H9 (cell line): Measurements from ENCODE around the gene TRPC5OS. TPM values are rescaled to one million over a fixed set of nuclear protein-coding genes. Genes with fewer than 3 reads are reported as not detected.
A peak's percentile ranks its signal among the peaks of the same experiment; 100 is the strongest.

Experiments used
- DNase-seq: peaks from one replicate; pipeline ENCODE4 v3.0.0-alpha.2; 2017
- H2AFZ ChIP-seq: one replicate; pipeline ENCODE4 v1.6.1; 2013; ENCODE audit warnings: mild to moderate bottlenecking, low read length, control low read depth, moderate library complexity
- H2AK5ac ChIP-seq: 2 replicates; pipeline ENCODE4 v1.6.1; 2013; ENCODE audit warnings: low read length, control low read depth, mixed read lengths; ENCODE audit not compliant: insufficient read length
- H2BK120ac ChIP-seq: one replicate; pipeline ENCODE4 v1.6.1; 2013; ENCODE audit warnings: low read depth, mild to moderate bottlenecking, low read length, control low read depth, inconsistent platforms; ENCODE audit not compliant: poor library complexity, severe bottlenecking
- H2BK12ac ChIP-seq: 2 replicates; pipeline ENCODE4 v1.6.1; 2013; ENCODE audit warnings: low read length, control low read depth, mixed read lengths, low read depth; ENCODE audit not compliant: insufficient read length
- H2BK15ac ChIP-seq: 2 replicates; pipeline ENCODE4 v1.6.1; 2013; ENCODE audit warnings: low read depth, low read length, control low read depth
- H2BK20ac ChIP-seq: one replicate; pipeline ENCODE4 v1.6.1; 2013; ENCODE audit warnings: low read depth, mild to moderate bottlenecking, low read length, control low read depth, inconsistent platforms; ENCODE audit not compliant: poor library complexity, severe bottlenecking
- H2BK5ac ChIP-seq: 2 replicates; pipeline ENCODE4 v1.6.1; 2013; ENCODE audit warnings: low read length, control low read depth, mixed read lengths; ENCODE audit not compliant: insufficient read length
- H3K14ac ChIP-seq: 2 replicates; pipeline ENCODE4 v1.6.1; 2013; ENCODE audit warnings: low read length, control low read depth; ENCODE audit not compliant: insufficient read depth
- H3K18ac ChIP-seq: 2 replicates; pipeline ENCODE4 v1.6.1; 2013; ENCODE audit warnings: low read depth, mild to moderate bottlenecking, mixed read lengths, low read length, control low read depth; ENCODE audit not compliant: insufficient read length
- H3K23ac ChIP-seq: 2 replicates; pipeline ENCODE4 v1.6.1; 2013; ENCODE audit warnings: low read length, control low read depth, mixed read lengths, low read depth; ENCODE audit not compliant: insufficient read length
- H3K23me2 ChIP-seq: 2 replicates; pipeline ENCODE4 v1.6.1; 2013; ENCODE audit warnings: low read depth, mild to moderate bottlenecking, mixed read lengths, low read length, control low read depth; ENCODE audit not compliant: insufficient read length, poor library complexity, severe bottlenecking
- H3K27ac ChIP-seq: 2 replicates; pipeline ENCODE4 v1.5.1; 2013; ENCODE audit warnings: low read length, control low read depth, mixed read lengths, low read depth; ENCODE audit not compliant: insufficient read length
- H3K27me3 ChIP-seq: 2 replicates; pipeline ENCODE4 v1.6.1; 2013; ENCODE audit warnings: low read length, control low read depth, inconsistent platforms; ENCODE audit not compliant: insufficient read depth
- H3K4ac ChIP-seq: 2 replicates; pipeline ENCODE4 v1.6.1; 2013; ENCODE audit warnings: low read depth, mild to moderate bottlenecking, control low read depth, inconsistent platforms, low read length, moderate library complexity
- H3K4me1 ChIP-seq: 2 replicates; pipeline ENCODE4 v1.6.1; 2013; ENCODE audit warnings: low read length, control low read depth, inconsistent platforms; ENCODE audit not compliant: insufficient read depth
- H3K4me2 ChIP-seq: 2 replicates; pipeline ENCODE4 v1.6.1; 2013; ENCODE audit warnings: low read length, control low read depth, mixed read lengths; ENCODE audit not compliant: insufficient read length, insufficient read depth
- H3K56ac ChIP-seq: 2 replicates; pipeline ENCODE4 v1.6.1; 2013; ENCODE audit warnings: low read depth, mild to moderate bottlenecking, mixed read lengths, low read length, control low read depth; ENCODE audit not compliant: insufficient read length
- H3K79me1 ChIP-seq: 2 replicates; pipeline ENCODE4 v1.6.1; 2013; ENCODE audit warnings: low read depth, mild to moderate bottlenecking, moderate library complexity, low read length, control low read depth, inconsistent platforms; ENCODE audit not compliant: insufficient read depth, poor library complexity, severe bottlenecking
- H3K79me2 ChIP-seq: 2 replicates; pipeline ENCODE4 v1.6.1; 2013; ENCODE audit warnings: low read length, control low read depth, inconsistent platforms; ENCODE audit not compliant: insufficient read depth
- H3K9ac ChIP-seq: 2 replicates; pipeline ENCODE4 v1.6.1; 2013; ENCODE audit warnings: low read length, control low read depth, mixed read lengths; ENCODE audit not compliant: insufficient read length; ENCODE audit errors: extremely low read depth
- H3K9me3 ChIP-seq: one replicate; pipeline ENCODE4 v1.6.1; 2013; ENCODE audit warnings: low read depth, low read length, inconsistent platforms; ENCODE audit not compliant: control insufficient read depth
- H3T11ph ChIP-seq: one replicate; pipeline ENCODE4 v1.6.1; 2013; ENCODE audit warnings: mild to moderate bottlenecking, low read length, control low read depth, inconsistent platforms
- H4K20me1 ChIP-seq: one replicate; pipeline ENCODE4 v1.6.1; 2013; ENCODE audit not compliant: control insufficient read depth, insufficient read length, insufficient read depth
- H4K5ac ChIP-seq: 2 replicates; pipeline ENCODE4 v1.6.1; 2013; ENCODE audit warnings: low read depth, mild to moderate bottlenecking, mixed read lengths, low read length, control low read depth; ENCODE audit not compliant: insufficient read length
- H4K8ac ChIP-seq: replicated peaks from 2 replicates; pipeline ENCODE4 v1.6.1; 2013; ENCODE audit warnings: low read length, control low read depth, mixed read lengths, low read depth; ENCODE audit not compliant: insufficient read length
- H4K91ac ChIP-seq: 2 replicates; pipeline ENCODE4 v1.6.1; 2013; ENCODE audit warnings: low read depth, mild to moderate bottlenecking, moderate library complexity, mixed read lengths, low read length, control low read depth; ENCODE audit not compliant: insufficient read length
- H3K27ac Mint-ChIP-seq, 3 experiments: 2 replicates in 2 of 3; 3 replicates in 1 of 3; pipeline ENCODE4 v1.8.0; 2020 to 2021; ENCODE audit warnings: mixed read lengths in 3 of 3, mild to moderate bottlenecking in 1 of 3, moderate library complexity in 1 of 3
- H3K27me3 Mint-ChIP-seq: 2 replicates; pipeline ENCODE4 v1.8.0; 2021; ENCODE audit warnings: low read depth, mild to moderate bottlenecking, moderate library complexity, mixed read lengths
- H3K36me3 Mint-ChIP-seq, 3 experiments: 2 replicates in 2 of 3; 3 replicates in 1 of 3; pipeline ENCODE4 v1.8.0; 2020 to 2021; ENCODE audit warnings: low read depth in 3 of 3, mixed read lengths in 3 of 3; ENCODE audit not compliant: insufficient read depth in 1 of 3
- H3K4me1 Mint-ChIP-seq, 2 experiments: 2 replicates each; pipeline ENCODE4 v1.8.0; 2020; ENCODE audit warnings: mixed read lengths in 2 of 2
- H3K4me3 Mint-ChIP-seq, 2 experiments: 2 replicates in 1 of 2; 3 replicates in 1 of 2; pipeline ENCODE4 v1.8.0; 2020 to 2021; ENCODE audit warnings: mild to moderate bottlenecking in 2 of 2, mixed read lengths in 2 of 2, moderate library complexity in 1 of 2
- H3K9me3 Mint-ChIP-seq, 2 experiments: 2 replicates in 1 of 2; 3 replicates in 1 of 2; pipeline ENCODE4 v1.8.0; 2020; ENCODE audit warnings: mild to moderate bottlenecking in 2 of 2, mixed read lengths in 2 of 2, moderate library complexity in 1 of 2
- WGBS: extraction: QIAGEN DNeasy Blood & Tissue Kit; methylation state at CpG from one replicate; pipeline ENCODE4 v1.1.7; 2013; ENCODE audit warnings: missing lambda C conversion rate, low lambda C conversion rate, mixed read lengths; ENCODE audit not compliant: insufficient read length; ENCODE audit errors: extremely low coverage; 5-methylcytosine and 5-hydroxymethylcytosine counted together
- total RNA-seq: library from RNA; stranded (reverse); gene quantifications from 2 replicates; pipeline ENCODE4 v1.2.1, GENCODE V29; 2021
- TF ChIP-seq, protein P1 (sequence below): fragments of 200-600 bp; sonication (generic); conservative IDR thresholded peaks from 3 replicates; pipeline ENCODE4 v1.8.0; 2021; ENCODE audit warnings: antibody characterized with exemption, mild to moderate bottlenecking

TRPC5OS gene
- total RNA-seq, 1 experiment from 2014 or later: not detected

DNA sequence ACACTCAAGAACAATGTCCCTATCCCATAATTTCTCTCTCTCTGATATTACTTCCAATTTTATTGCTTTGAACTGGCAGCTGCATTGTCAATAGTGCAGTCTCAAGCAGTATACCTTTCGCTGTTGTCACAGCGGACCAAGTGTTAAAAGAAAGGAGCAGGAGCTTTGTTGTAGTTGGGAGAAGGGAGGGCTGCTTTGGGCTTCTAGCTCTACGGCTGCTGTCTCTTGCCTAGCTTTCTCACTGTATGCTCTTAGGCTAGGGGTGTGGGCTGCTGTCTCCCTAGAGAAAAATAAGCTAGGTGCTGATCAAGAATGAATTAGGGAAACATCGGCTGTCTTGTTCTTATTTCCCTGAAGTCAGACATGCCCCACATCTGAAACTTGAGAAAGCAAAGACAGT, 52.5 kb downstream of the TRPC5OS start:
- H4K8ac ChIP-seq: no peak overlapping the region
- no peaks in the 10 kb centered on the region for H4K20me1 ChIP-seq
- no peaks in the 10 kb centered on the region for H3K27me3 Mint-ChIP-seq
- no peak overlapping the region for H2BK120ac ChIP-seq
- no peak overlapping the region for H4K91ac ChIP-seq
- DNase-seq: no peak
- H2AK5ac ChIP-seq: no peak overlapping the region
- H3K27ac ChIP-seq: no peak overlapping the region
- TF ChIP-seq, protein P1, sequence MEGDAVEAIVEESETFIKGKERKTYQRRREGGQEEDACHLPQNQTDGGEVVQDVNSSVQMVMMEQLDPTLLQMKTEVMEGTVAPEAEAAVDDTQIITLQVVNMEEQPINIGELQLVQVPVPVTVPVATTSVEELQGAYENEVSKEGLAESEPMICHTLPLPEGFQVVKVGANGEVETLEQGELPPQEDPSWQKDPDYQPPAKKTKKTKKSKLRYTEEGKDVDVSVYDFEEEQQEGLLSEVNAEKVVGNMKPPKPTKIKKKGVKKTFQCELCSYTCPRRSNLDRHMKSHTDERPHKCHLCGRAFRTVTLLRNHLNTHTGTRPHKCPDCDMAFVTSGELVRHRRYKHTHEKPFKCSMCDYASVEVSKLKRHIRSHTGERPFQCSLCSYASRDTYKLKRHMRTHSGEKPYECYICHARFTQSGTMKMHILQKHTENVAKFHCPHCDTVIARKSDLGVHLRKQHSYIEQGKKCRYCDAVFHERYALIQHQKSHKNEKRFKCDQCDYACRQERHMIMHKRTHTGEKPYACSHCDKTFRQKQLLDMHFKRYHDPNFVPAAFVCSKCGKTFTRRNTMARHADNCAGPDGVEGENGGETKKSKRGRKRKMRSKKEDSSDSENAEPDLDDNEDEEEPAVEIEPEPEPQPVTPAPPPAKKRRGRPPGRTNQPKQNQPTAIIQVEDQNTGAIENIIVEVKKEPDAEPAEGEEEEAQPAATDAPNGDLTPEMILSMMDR: no peak
- no peak overlapping the region for H3K14ac ChIP-seq
- no peak overlapping the region for H3K18ac ChIP-seq
- H3K23me2 ChIP-seq: no peaks in the 10 kb centered on the region
- H2BK15ac ChIP-seq: no peak overlapping the region
- no peak overlapping the region for H4K5ac ChIP-seq
- no peak overlapping the region for H3K23ac ChIP-seq
- H3K4me3 Mint-ChIP-seq: no peak overlapping the region
- H2BK5ac ChIP-seq: no peak overlapping the region
- H2BK20ac ChIP-seq: no peak overlapping the region
- no peaks in the 10 kb centered on the region for H3K9me3 ChIP-seq
- no peaks in the 10 kb centered on the region for H3K9me3 Mint-ChIP-seq
- H3K79me1 ChIP-seq: no peaks in the 10 kb centered on the region
- peaks cover 7 to 14% of the 10 kb centered on the region in 2 experiments for H3K4me1 Mint-ChIP-seq
- H3K4ac ChIP-seq: no peak overlapping the region
- no peak overlapping the region for H2BK12ac ChIP-seq
- WGBS: no CpG with 5 or more reads among the region's 4 CpGs
- no peaks in the 10 kb centered on the region for H3K27me3 ChIP-seq
- no peak overlapping the region for H2AFZ ChIP-seq
- H3K4me1 ChIP-seq: no peaks in the 10 kb centered on the region
- H3T11ph ChIP-seq: no peak overlapping the region
- no peak overlapping the region for H3K56ac ChIP-seq
- H3K9ac ChIP-seq: no peak overlapping the region
- no peaks in the 10 kb centered on the region for H3K79me2 ChIP-seq
- no peak overlapping the region for H3K4me2 ChIP-seq
- no peaks in the 10 kb centered on the region for H3K36me3 Mint-ChIP-seq
- peak overlapping the region in 1 of 3 experiments; percentile 82; a peak in 1 of 7 replicates for H3K27ac Mint-ChIP-seq

Other genes starting within 250 kb of the TRPC5OS start
- 91.9 and 94.8 TPM in 2 replicates for gene ALG13, start 195.0 kb upstream of the TRPC5OS start, total RNA-seq
- 0.07 and 0.09 TPM in 2 replicates for gene TRPC5, start 206.6 kb downstream of the TRPC5OS start, total RNA-seq
- not detected in 2 replicates for gene RTL4, start 206.8 kb downstream of the TRPC5OS start, total RNA-seq